SU-DHL-6 (cell line): Measurements from ENCODE around the gene CEP63.

Experiments
- CTCF ChIP-seq: fragments of 200-600 bp; sonication (generic); IDR thresholded peaks from one replicate; pipeline ENCODE4 v1.5.1; 2017; ENCODE audit warnings: antibody characterized with exemption, mild to moderate bottlenecking, low read length, moderate library complexity; ENCODE audit not compliant: insufficient read depth, poor library complexity, severe bottlenecking
- EZH2phosphoT487 ChIP-seq: fragments of 200-600 bp; sonication (generic), shearing (Covaris generic); conservative IDR thresholded peaks from 2 replicates; pipeline ENCODE4 v1.6.1; 2018; ENCODE audit warnings: mild to moderate bottlenecking, antibody characterized with exemption, low read length, moderate library complexity, mixed read lengths

- TF ChIP-seq CTCF (no peak), EZH2phosphoT487 (no peak)
Observed at GRCh38 chr3:134487406-134487805, 1.5 kb downstream of the CEP63 start.
